HepG2 (cell line): ENCODE measurements around the gene POLR2F. TPM values are rescaled to one million over a fixed set of nuclear protein-coding genes. Genes with fewer than 3 reads are reported as not detected.

Experiments
- CREB1 ChIP-seq, 2 experiments: fragments of 450-650 bp in 1 of 2; IDR thresholded peaks; 2 replicates each; pipeline ENCODE4 v1.6.1; 2016 to 2017; ENCODE audit warnings: control low read depth in 1 of 2, mild to moderate bottlenecking in 1 of 2, missing compliant biosample characterization in 1 of 2, missing genetic modification characterization in 1 of 2
- CREM ChIP-seq, 2 experiments: sonication (generic) in 1 of 2; formaldehyde crosslinking in 1 of 2; IDR thresholded peaks; 2 replicates each; pipeline versions ENCODE4 v1.4.0 to v1.6.1; 2016 to 2020; ENCODE audit warnings: antibody characterized with exemption in 1 of 2, mild to moderate bottlenecking in 1 of 2, missing genetic modification reagents in 1 of 2
- DPF2 ChIP-seq: sonication (generic); formaldehyde crosslinking; IDR thresholded peaks from 2 replicates; pipeline ENCODE4 v1.4.0; 2020; ENCODE audit warnings: mild to moderate bottlenecking, low read depth, missing genetic modification reagents, borderline replicate concordance
- ELK4 ChIP-seq: sonication (generic); formaldehyde crosslinking; IDR thresholded peaks from 2 replicates; pipeline ENCODE4 v1.9.0; 2021; ENCODE audit warnings: missing genetic modification reagents, borderline replicate concordance
- GPBP1L1 ChIP-seq: sonication (generic); formaldehyde crosslinking; IDR thresholded peaks from 2 replicates; pipeline ENCODE4 v1.5.0; 2020; ENCODE audit warnings: mild to moderate bottlenecking, missing genetic modification reagents
- HBP1 ChIP-seq: IDR thresholded peaks from 2 replicates; pipeline ENCODE4 v1.6.1; 2016; ENCODE audit warnings: low read depth, control low read depth
- HES4 ChIP-seq: sonication (generic); formaldehyde crosslinking; IDR thresholded peaks from 2 replicates; pipeline ENCODE4 v1.9.0; 2021; ENCODE audit warnings: mild to moderate bottlenecking, missing genetic modification reagents, borderline replicate concordance
- PHF8 ChIP-seq: sonication (generic); formaldehyde crosslinking; IDR thresholded peaks from 2 replicates; pipeline ENCODE4 v1.5.0; 2020; ENCODE audit warnings: missing genetic modification reagents
- RELA ChIP-seq: sonication (generic); formaldehyde crosslinking; IDR thresholded peaks from 2 replicates; pipeline ENCODE4 v1.4.0; 2020; ENCODE audit warnings: missing genetic modification reagents
- SOX13 ChIP-seq, 3 experiments: fragments of 450-650 bp in 1 of 3; sonication (generic) in 1 of 3; formaldehyde crosslinking in 1 of 3; IDR thresholded peaks in 2 of 3; conservative IDR thresholded peaks in 1 of 3; 2 replicates each; pipeline versions ENCODE4 v1.5.0 to v1.6.1; 2016 to 2020; ENCODE audit warnings: antibody characterized with exemption in 1 of 3, mild to moderate bottlenecking in 1 of 3, missing compliant biosample characterization in 1 of 3, missing genetic modification reagents in 1 of 3, moderate library complexity in 1 of 3
- STAG1 ChIP-seq: sonication (generic); formaldehyde crosslinking; IDR thresholded peaks from 2 replicates; pipeline ENCODE4 v1.4.0; 2020; ENCODE audit warnings: missing genetic modification reagents
- THAP7 ChIP-seq: sonication (generic); formaldehyde crosslinking; IDR thresholded peaks from 2 replicates; pipeline ENCODE4 v1.8.1; 2023; ENCODE audit warnings: mild to moderate bottlenecking, missing genetic modification reagents
- THRA ChIP-seq: sonication (generic); formaldehyde crosslinking; IDR thresholded peaks from 2 replicates; pipeline ENCODE4 v1.4.0; 2020; ENCODE audit warnings: missing genetic modification reagents, borderline replicate concordance
- WIZ ChIP-seq: sonication (generic); formaldehyde crosslinking; IDR thresholded peaks from 2 replicates; pipeline ENCODE4 v1.5.1; 2020; ENCODE audit warnings: mild to moderate bottlenecking, missing genetic modification reagents
- ZBTB43 ChIP-seq: sonication (generic); formaldehyde crosslinking; conservative IDR thresholded peaks from 2 replicates; pipeline ENCODE4 v1.4.0; 2020; ENCODE audit warnings: missing genetic modification reagents
- ZFX ChIP-seq: sonication (generic); formaldehyde crosslinking; IDR thresholded peaks from 2 replicates; pipeline ENCODE4 v1.4.0; 2020; ENCODE audit warnings: mild to moderate bottlenecking, low read depth, missing genetic modification reagents, moderate library complexity
- ZKSCAN8 ChIP-seq: IDR thresholded peaks from 2 replicates; pipeline ENCODE4 v1.6.1; 2016; ENCODE audit warnings: borderline replicate concordance, missing genetic modification reagents, missing compliant biosample characterization
- ZNF776 ChIP-seq: sonication (generic); formaldehyde crosslinking; IDR thresholded peaks from 2 replicates; pipeline ENCODE4 v1.4.0; 2020; ENCODE audit warnings: mild to moderate bottlenecking, missing genetic modification reagents
- polyA plus RNA-seq, 8 experiments: library from polyadenylated mRNA; depleted of rRNA in 3 of 8; stranded (reverse) in 7 of 8; unstranded in 1 of 8; fragments of >200 nt; fragmentation: Illumina TruSeq in 4 of 8; extraction: Trizol in 4 of 8; gene quantifications; 2 replicates each; pipeline versions ENCODE4 v1.2.1 to v1.2.3, GENCODE V29; 2011 to 2016; ENCODE audit warnings: low read depth in 4 of 8, missing spikeins in 1 of 8, mixed read lengths in 1 of 8; ENCODE audit not compliant: insufficient read depth in 1 of 8
- total RNA-seq, 5 experiments: library from RNA; depleted of rRNA; stranded (reverse); fragments of >200 nt; fragmentation: Illumina TruSeq; extraction: Trizol; gene quantifications; 2 replicates each; pipeline ENCODE4 v1.2.3, GENCODE V29; 2016; ENCODE audit warnings: low read depth in 1 of 5

Gene POLR2F
- total and polyA plus RNA-seq, 2 of the 13 experiments (the other 11 are each of a cell fraction or from before 2014, with no cell fraction given), result 135 to 158 TPM

- TF ChIP-seq ZFX (CRISPR knock-in tag), result no peak
- 0 out of 2 replicates have a peak, but pooled peaks have one; percentile 28 for TF ChIP-seq STAG1
- TF ChIP-seq GPBP1L1 (CRISPR knock-in tag), result no peak
- no peak for TF ChIP-seq ELK4
- 0 out of 2 replicates have a peak, but pooled peaks have one; percentile 20 for TF ChIP-seq CREM (IDR thresholded peaks at IDR 0.05)
- no peak for TF ChIP-seq CREM (CRISPR knock-in tag; IDR thresholded peaks at IDR 0.05)
- TF ChIP-seq THAP7 (CRISPR knock-in tag), result no peak
- TF ChIP-seq RELA, result no peak
- no peak for TF ChIP-seq WIZ (CRISPR knock-in tag)
- no peak for TF ChIP-seq HES4
- TF ChIP-seq DPF2, result no peak
- TF ChIP-seq HBP1 (CRISPR knock-in tag), result no peak
- TF ChIP-seq PHF8 (CRISPR knock-in tag), result no peak
- no peak for TF ChIP-seq ZBTB43
- no peak for TF ChIP-seq THRA
- TF ChIP-seq ZKSCAN8 (CRISPR knock-in tag), result no peak
- TF ChIP-seq ZNF776 (CRISPR knock-in tag), result no peak
- peak; percentile 40; the same call in 1 of the 2 replicates for TF ChIP-seq CREB1 (IDR thresholded peaks at IDR 0.05)
- peak; percentile 64 for TF ChIP-seq CREB1 (CRISPR knock-in tag; IDR thresholded peaks at IDR 0.05)
- TF ChIP-seq SOX13 (IDR thresholded peaks at IDR 0.05), result no peak
- TF ChIP-seq SOX13 (CRISPR knock-in tag; conservative IDR thresholded peaks at IDR 0.05 in 1 of 2, IDR thresholded peaks at IDR 0.05 in 1 of 2), result no peak
These were observed 2.2 kb upstream of the POLR2F start (continued) for GRCh38 chr22:37951305-37951704.
